ENCODE results near the gene CES3. TPM values are rescaled to one million over a fixed set of nuclear protein-coding genes. Genes with fewer than 3 reads are reported as not detected.
"Not testable (repeated sequence)": the region's sequence is repeated elsewhere in the genome, so short reads cannot be mapped to it uniquely, and the experiment has no call there.

CES3 gene
- total and polyA plus RNA-seq, 7 experiments from 2014 or later = 0.32 to 11.5 (median 0.77) TPM; not detected in 3

DNA sequence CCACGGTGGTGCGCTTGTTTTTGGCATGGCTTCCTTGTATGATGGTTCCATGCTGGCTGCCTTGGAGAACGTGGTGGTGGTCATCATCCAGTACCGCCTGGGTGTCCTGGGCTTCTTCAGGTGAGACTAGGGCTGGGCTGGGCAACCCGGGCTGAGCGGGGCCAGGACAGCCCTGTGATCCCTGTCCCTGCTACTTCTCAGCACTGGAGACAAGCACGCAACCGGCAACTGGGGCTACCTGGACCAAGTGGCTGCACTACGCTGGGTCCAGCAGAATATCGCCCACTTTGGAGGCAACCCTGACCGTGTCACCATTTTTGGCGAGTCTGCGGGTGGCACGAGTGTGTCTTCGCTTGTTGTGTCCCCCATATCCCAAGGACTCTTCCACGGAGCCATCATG lies 20.8 kb upstream of the CES3 start:
- peaks cover 4 to 25% (median 5%) of the 10 kb centered on the region in 5 donors for H3K36me3 Mint-ChIP-seq
- no peak overlapping the region for H3K4me3 ChIP-seq (ENCODE audit: low read length)
- POLR2A ChIA-PET = no interaction called here
- no peaks in the 10 kb centered on the region for H3K27me3 Mint-ChIP-seq
- H3K9me3 ChIP-seq (ENCODE audit: control insufficient read depth in 2 of 3, low read length in 3 of 3) = no peaks in the 10 kb centered on the region
- H3K27me3 ChIP-seq (ENCODE audit: control insufficient read depth in 2 of 2, insufficient read depth in 2 of 2, low read length in 2 of 2) = no peaks in the 10 kb centered on the region
- no peak for DNase-seq
- peaks cover 0 to 54% (median 7%) of the 10 kb centered on the region in 3 experiments for H3K36me3 ChIP-seq (ENCODE audit: control insufficient read depth in 2 of 3, insufficient read depth in 3 of 3, low read length in 3 of 3)
- intact Hi-C loops (cut with micrococcal nuclease) = no loop called here
- H3K4me1 ChIP-seq (ENCODE audit: control insufficient read depth in 2 of 2, insufficient read depth in 2 of 2, low read length in 2 of 2) = peaks cover 10% of the 10 kb centered on the region in 2 donors
- no peak overlapping the region for H3K27ac ChIP-seq (ENCODE audit: low read depth, low read length)
- peak overlapping the region in 1 of 9 donors; percentile 45 for H3K27ac Mint-ChIP-seq
- CTCF ChIA-PET = no interaction called here
- no peak for ATAC-seq
- peaks cover 14 to 29% (median 25%) of the 10 kb centered on the region in 7 donors for H3K4me1 Mint-ChIP-seq
- no peak overlapping the region for H3K4me3 Mint-ChIP-seq
- H3K9me3 Mint-ChIP-seq = no peaks in the 10 kb centered on the region

DNA sequence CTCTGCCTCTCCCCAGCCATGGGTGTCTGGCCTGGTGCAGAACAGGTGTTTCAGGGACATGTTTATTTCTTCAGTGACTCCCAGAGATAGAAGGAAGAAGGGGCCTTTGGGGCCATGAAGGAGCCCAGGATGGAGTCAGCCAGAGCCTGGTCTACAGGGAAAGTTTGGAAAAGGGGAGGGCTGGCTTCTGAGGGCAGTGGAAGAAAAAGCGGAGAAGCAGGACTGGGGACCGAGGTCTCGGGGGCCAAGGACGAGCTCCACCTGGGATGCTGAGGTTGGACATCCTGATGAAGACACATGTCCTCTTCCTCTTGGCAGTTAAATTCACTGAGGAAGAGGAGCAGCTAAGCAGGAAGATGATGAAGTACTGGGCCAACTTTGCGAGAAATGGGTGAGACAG lies 18.1 kb upstream of the CES3 start:
- Histone ChIP-seq H3K27ac (ENCODE audit: low read depth, low read length) (no peak overlapping the region), H3K4me1 (ENCODE audit: control insufficient read depth in 2 of 2, insufficient read depth in 2 of 2, low read length in 2 of 2) (no peaks in the 10 kb centered on the region), H3K36me3 (ENCODE audit: control insufficient read depth in 2 of 3, insufficient read depth in 3 of 3, low read length in 3 of 3) (peaks cover 0 to 54% (median 7%) of the 10 kb centered on the region in 3 experiments), H3K9me3 (ENCODE audit: control insufficient read depth in 2 of 3, low read length in 3 of 3) (no peaks in the 10 kb centered on the region), H3K27me3 (ENCODE audit: control insufficient read depth in 2 of 2, insufficient read depth in 2 of 2, low read length in 2 of 2) (no peaks in the 10 kb centered on the region), H3K4me3 (ENCODE audit: low read length) (no peak overlapping the region)
- ChIA-PET POLR2A (no interaction called here), CTCF (no interaction called here)
- Mint-ChIP-seq H3K27me3 (peaks cover 0 to under 1% (median 0%) of the 10 kb centered on the region in 5 donors), H3K9me3 (no peaks in the 10 kb centered on the region), H3K36me3 (peaks cover 4 to 16% (median 5%) of the 10 kb centered on the region in 5 donors), H3K4me1 (peaks cover 4 to 13% (median 11%) of the 10 kb centered on the region in 7 donors), H3K4me3 (no peak overlapping the region), H3K27ac (peak overlapping the region in 2 of 9 donors; percentile 32 to 46)
- DNase-seq = no peak
- intact Hi-C loops (cut with micrococcal nuclease) = no loop called here
- no peak for ATAC-seq

DNA sequence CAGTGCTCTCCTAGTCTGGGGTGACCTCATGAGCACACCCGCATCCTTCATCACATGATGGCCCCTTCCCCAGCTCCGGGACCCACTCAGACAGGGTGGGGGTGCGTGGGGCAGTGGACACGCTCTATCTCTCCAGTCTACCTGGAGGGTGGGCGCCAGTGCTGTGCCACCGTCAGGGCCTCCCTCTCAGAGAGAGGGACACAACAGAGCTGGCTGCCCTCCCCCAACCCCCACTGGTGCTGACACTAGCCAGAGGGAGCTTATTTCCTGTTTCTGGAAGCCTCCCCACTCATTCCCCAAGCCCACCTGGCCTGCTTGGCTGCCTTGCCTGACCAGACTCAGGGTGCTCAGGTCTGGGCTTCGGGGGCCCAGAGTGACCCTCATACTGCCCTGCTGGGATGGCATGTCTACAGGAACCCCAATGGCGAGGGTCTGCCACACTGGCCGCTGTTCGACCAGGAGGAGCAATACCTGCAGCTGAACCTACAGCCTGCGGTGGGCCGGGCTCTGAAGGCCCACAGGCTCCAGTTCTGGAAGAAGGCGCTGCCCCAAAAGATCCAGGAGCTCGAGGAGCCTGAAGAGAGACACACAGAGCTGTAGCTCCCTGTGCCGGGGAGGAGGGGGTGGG lies 17.5 kb upstream of the CES3 start:
- POLR2A ChIA-PET = no interaction called here
- H3K27me3 Mint-ChIP-seq = peaks cover 0 to 6% (median 2%) of the 10 kb centered on the region in 5 donors

GRCh38 chr16:66944054-66944441 lies 17.0 kb upstream of the CES3 start:
- Histone ChIP-seq H3K36me3 (ENCODE audit: control insufficient read depth in 2 of 3, insufficient read depth in 3 of 3, low read length in 3 of 3) (peaks cover 0 to 49% (median 7%) of the 10 kb centered on the region in 3 experiments), H3K4me3 (ENCODE audit: low read length) (no peak overlapping the region), H3K27me3 (ENCODE audit: control insufficient read depth in 2 of 2, insufficient read depth in 2 of 2, low read length in 2 of 2) (no peaks in the 10 kb centered on the region), H3K27ac (ENCODE audit: low read depth, low read length) (no peak overlapping the region), H3K9me3 (ENCODE audit: control insufficient read depth in 2 of 3, low read length in 3 of 3) (no peaks in the 10 kb centered on the region), H3K4me1 (ENCODE audit: control insufficient read depth in 2 of 2, insufficient read depth in 2 of 2, low read length in 2 of 2) (peaks cover 0 to 4% of the 10 kb centered on the region in 2 donors)
- ATAC-seq = no peak
- intact Hi-C loops (cut with micrococcal nuclease) = no loop called here
- Mint-ChIP-seq H3K36me3 (peaks cover 4 to 16% (median 5%) of the 10 kb centered on the region in 5 donors), H3K27ac (peak overlapping the region in 2 of 9 donors; percentile 24 to 25), H3K4me3 (no peak overlapping the region), H3K9me3 (no peaks in the 10 kb centered on the region), H3K4me1 (peaks cover 13 to 19% (median 16%) of the 10 kb centered on the region in 7 donors), H3K27me3 (peaks cover 0 to 11% (median 7%) of the 10 kb centered on the region in 5 donors)
- ChIA-PET POLR2A (no interaction called here), CTCF (interaction anchor here (0.6 to 1.1 kb wide), 4 partner anchors 31 to 527 kb away, joined by 3 read pairs; no protein-coding TSS in a partner anchor)
- DNase-seq = no peak

More for the DNA sequence above, 17.5 kb upstream of the CES3 start:
- Mint-ChIP-seq H3K36me3 (peaks cover 4 to 16% (median 5%) of the 10 kb centered on the region in 5 donors), H3K4me3 (no peak overlapping the region), H3K27ac (peak overlapping the region in 1 of 9 donors; percentile 25), H3K9me3 (no peaks in the 10 kb centered on the region), H3K4me1 (peaks cover 10 to 17% (median 14%) of the 10 kb centered on the region in 7 donors)
- CTCF ChIA-PET = interaction anchor here (0.9 to 1.0 kb wide), 2 partner anchors 32 to 527 kb away, joined by 3 read pairs; no protein-coding TSS in a partner anchor
- H3K4me1 ChIP-seq (ENCODE audit: control insufficient read depth in 2 of 2, insufficient read depth in 2 of 2, low read length in 2 of 2) = peaks cover 0 to 4% of the 10 kb centered on the region in 2 donors
- no peak for DNase-seq
- no peak for ATAC-seq
- H3K27ac ChIP-seq (ENCODE audit: low read depth, low read length) = no peak overlapping the region
- intact Hi-C loops (cut with micrococcal nuclease) = no loop called here
- no peaks in the 10 kb centered on the region for H3K9me3 ChIP-seq (ENCODE audit: control insufficient read depth in 2 of 3, low read length in 3 of 3)
- H3K36me3 ChIP-seq (ENCODE audit: control insufficient read depth in 2 of 3, insufficient read depth in 3 of 3, low read length in 3 of 3) = peaks cover 0 to 54% (median 7%) of the 10 kb centered on the region in 3 experiments
- H3K27me3 ChIP-seq (ENCODE audit: control insufficient read depth in 2 of 2, insufficient read depth in 2 of 2, low read length in 2 of 2) = no peaks in the 10 kb centered on the region
- H3K4me3 ChIP-seq (ENCODE audit: low read length) = no peak overlapping the region

DNA sequence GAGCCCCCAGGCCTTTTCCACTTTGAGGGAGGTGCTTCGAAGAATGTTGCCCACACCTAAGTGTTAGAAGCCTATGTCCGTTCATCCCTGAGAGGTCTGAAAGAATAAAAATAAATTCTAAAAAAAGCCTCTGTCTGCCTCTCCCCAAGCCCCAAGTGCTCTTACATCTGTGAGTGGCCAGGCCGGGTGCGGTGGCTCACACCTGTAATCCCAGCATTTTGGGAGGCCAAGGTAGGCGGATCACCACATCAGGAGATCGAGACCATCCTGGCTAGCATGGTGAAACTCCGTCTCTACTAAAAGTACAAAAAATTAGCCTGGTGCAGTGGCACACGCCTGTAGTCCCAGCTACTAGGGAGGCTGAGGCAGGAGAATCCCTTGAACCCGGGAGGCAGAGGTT lies 16.1 kb upstream of the CES3 start:
- POLR2A ChIA-PET = interaction anchor here (1.1 to 1.4 kb wide), 2 partner anchors 13 to 15 kb away, joined by 3 read pairs; no protein-coding TSS in a partner anchor
- not testable (repeated sequence) for H3K4me3 Mint-ChIP-seq; H3K9me3 ChIP-seq (ENCODE audit: control insufficient read depth in 2 of 3, low read length in 3 of 3); DNase-seq; H3K4me3 ChIP-seq (ENCODE audit: low read length); H3K27ac ChIP-seq (ENCODE audit: low read depth, low read length); H3K9me3 Mint-ChIP-seq; ATAC-seq; H3K27me3 ChIP-seq (ENCODE audit: control insufficient read depth in 2 of 2, insufficient read depth in 2 of 2, low read length in 2 of 2); H3K4me1 ChIP-seq (ENCODE audit: control insufficient read depth in 2 of 2, insufficient read depth in 2 of 2, low read length in 2 of 2)
- Mint-ChIP-seq H3K27me3 (peaks cover 4 to 20% (median 15%) of the 10 kb centered on the region in 5 donors), H3K4me1 (peaks cover 13 to 22% (median 18%) of the 10 kb centered on the region in 7 donors), H3K36me3 (peaks cover 4 to 12% (median 5%) of the 10 kb centered on the region in 5 donors), H3K27ac (peak overlapping the region in 1 of 9 donors; percentile 65)
- CTCF ChIA-PET = interaction anchor here (1.1 kb wide), 1 partner anchor 240 kb away, joined by 3 read pairs; no protein-coding TSS in a partner anchor
- intact Hi-C loops (cut with micrococcal nuclease) = loop anchor here (5.0 kb wide), 3 partner anchors 48 to 332 kb away; partner anchors contain the start of genes CBFB (in 1 of the 2) and PLEKHG4 (in 1 of the 2)
- H3K36me3 ChIP-seq (ENCODE audit: control insufficient read depth in 2 of 3, insufficient read depth in 3 of 3, low read length in 3 of 3) = peaks cover 0 to 40% (median 4%) of the 10 kb centered on the region in 3 experiments

DNA sequence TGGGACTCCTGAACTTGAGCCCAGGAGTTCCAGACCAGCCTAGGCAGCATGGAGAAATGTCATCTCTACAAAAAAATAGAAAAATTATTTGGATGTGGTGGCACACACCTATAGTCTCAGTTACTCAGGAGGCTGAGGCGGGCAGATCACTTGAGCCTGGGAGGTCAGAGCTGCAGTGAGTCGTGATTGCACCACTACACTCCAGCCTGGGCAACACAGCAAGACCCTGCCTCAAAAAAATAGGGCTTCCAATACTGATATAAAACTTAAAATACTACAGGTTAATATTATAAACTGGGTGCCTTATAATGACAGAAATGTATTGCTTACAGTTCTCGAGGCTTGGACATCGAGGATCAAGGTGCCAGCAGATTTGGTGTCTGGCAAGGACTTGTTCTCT lies 15.1 kb upstream of the CES3 start:
- Mint-ChIP-seq H3K9me3 (no peaks in the 10 kb centered on the region), H3K4me1 (peaks cover 13 to 24% (median 18%) of the 10 kb centered on the region in 7 donors), H3K4me3 (no peak overlapping the region), H3K36me3 (peaks cover 4 to 12% (median 5%) of the 10 kb centered on the region in 5 donors), H3K27me3 (peaks cover 12 to 26% (median 22%) of the 10 kb centered on the region in 5 donors), H3K27ac (no peak overlapping the region)
- intact Hi-C loops (cut with micrococcal nuclease) = loop anchor here (2.0 to 5.0 kb wide), 4 partner anchors 49 to 331 kb away; partner anchors contain the start of genes CBFB (in 1 of the 2) and PLEKHG4 (in 1 of the 2)
- Histone ChIP-seq H3K4me3 (ENCODE audit: low read length) (no peak overlapping the region), H3K9me3 (ENCODE audit: control insufficient read depth in 2 of 3, low read length in 3 of 3) (no peaks in the 10 kb centered on the region), H3K4me1 (ENCODE audit: control insufficient read depth in 2 of 2, insufficient read depth in 2 of 2, low read length in 2 of 2) (peaks cover 0 to 4% of the 10 kb centered on the region in 2 donors), H3K27me3 (ENCODE audit: control insufficient read depth in 2 of 2, insufficient read depth in 2 of 2, low read length in 2 of 2) (no peaks in the 10 kb centered on the region), H3K27ac (ENCODE audit: low read depth, low read length) (no peak overlapping the region), H3K36me3 (ENCODE audit: control insufficient read depth in 2 of 3, insufficient read depth in 3 of 3, low read length in 3 of 3) (peaks cover 0 to 30% (median under 1%) of the 10 kb centered on the region in 3 experiments)
- no peak for ATAC-seq
- ChIA-PET CTCF (no interaction called here), POLR2A (interaction anchor here (1.1 to 1.4 kb wide), 2 partner anchors 14 to 16 kb away, joined by 3 read pairs; no protein-coding TSS in a partner anchor)
- no peak for DNase-seq
